ENCODE data around the gene STOM. TPM values are rescaled to one million over a fixed set of nuclear protein-coding genes. Genes with fewer than 3 reads are reported as not detected.

Gene STOM
- total RNA-seq, 2 donors from 2014 or later: 94.6 to 115 TPM

DNA sequence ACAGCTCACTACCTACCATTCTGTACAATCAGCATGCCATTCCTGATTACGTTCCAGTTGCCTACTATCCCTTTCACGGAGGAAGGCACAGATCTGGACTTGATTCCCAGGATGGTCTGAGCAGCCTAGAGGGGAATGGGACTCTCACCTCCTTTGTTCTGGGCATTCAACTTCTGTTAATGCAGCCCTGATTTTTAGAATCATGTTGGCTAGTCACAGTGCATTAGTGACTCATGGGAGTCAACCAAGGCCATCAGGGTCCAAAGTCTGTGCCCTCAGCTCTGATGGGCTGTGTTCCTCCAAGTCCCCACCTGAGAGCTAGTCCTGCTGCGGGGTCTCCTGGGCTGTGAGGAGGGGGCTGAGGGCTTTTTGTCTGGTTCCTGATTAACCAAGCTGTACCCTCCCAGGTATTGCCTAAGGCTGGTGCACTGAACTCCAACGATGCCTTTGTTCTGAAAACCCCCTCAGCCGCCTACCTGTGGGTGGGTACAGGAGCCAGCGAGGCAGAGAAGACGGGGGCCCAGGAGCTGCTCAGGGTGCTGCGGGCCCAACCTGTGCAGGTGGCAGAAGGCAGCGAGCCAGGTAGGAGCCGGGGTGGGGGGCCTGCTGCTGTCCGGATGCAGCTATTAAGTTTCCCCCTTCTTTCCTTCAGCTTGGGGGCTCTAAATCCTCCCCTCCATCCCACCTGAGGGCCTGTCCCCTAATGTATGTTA lies 43.0 kb downstream of the STOM start:
- ATAC-seq (no peak), DNase-seq (no peak)
- intact Hi-C loops (cut with DNase I, micrococcal nuclease): loop anchor here in 1 of 2 donors (10.0 kb wide), 1 partner anchor 48 kb away; the partner anchor contains the start of gene STOM

- intact Hi-C loops (cut with DNase I, micrococcal nuclease): loop anchor here in 1 of 2 donors (10.0 kb wide), 1 partner anchor 49 kb away; the partner anchor contains the start of gene STOM
- DNase-seq: peak; percentile 42 to 84
- ATAC-seq: no peak
These were observed 43.8 kb downstream of the STOM start for GRCh38 chr9:121326130-121326838.

DNA sequence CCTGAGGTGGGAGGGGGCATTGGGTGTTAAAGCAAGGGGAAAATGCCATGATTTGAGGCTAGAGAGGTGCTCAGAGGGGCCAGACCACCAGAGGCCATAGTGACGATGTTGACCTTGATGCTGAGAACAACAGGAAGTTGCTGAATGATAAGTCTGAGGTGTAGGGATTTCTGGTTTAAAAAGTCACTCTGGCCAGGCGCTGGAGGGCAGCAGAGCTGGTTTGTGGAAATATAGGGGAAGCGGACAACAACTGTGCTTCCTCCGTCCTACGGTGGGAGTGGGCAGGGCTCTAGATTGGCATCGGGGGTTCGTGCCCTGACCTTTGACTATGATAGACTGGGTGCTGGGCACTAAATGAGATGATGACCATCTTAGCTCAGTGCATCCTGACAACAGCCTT lies 44.7 kb downstream of the STOM start:
- DNase-seq: no peak
- intact Hi-C loops (cut with DNase I, micrococcal nuclease): loop anchor here in 1 of 2 donors (10.0 kb wide), 1 partner anchor 49 kb away; the partner anchor contains the start of gene STOM
- ATAC-seq: no peak

GRCh38 chr9:121324755-121325154 lies 45.3 kb downstream of the STOM start:
- intact Hi-C loops (cut with DNase I, micrococcal nuclease): loop anchor here in 1 of 2 donors (10.0 kb wide), 1 partner anchor 50 kb away; the partner anchor contains the start of gene STOM
- DNase-seq (no peak), ATAC-seq (no peak)

GRCh38 chr9:121324316-121324715 lies 45.7 kb downstream of the STOM start:
- intact Hi-C loops (cut with DNase I, micrococcal nuclease): loop anchor here in 1 of 2 donors (10.0 kb wide), 1 partner anchor 50 kb away; the partner anchor contains the start of gene STOM
- no peak for DNase-seq
- no peak for ATAC-seq

DNA sequence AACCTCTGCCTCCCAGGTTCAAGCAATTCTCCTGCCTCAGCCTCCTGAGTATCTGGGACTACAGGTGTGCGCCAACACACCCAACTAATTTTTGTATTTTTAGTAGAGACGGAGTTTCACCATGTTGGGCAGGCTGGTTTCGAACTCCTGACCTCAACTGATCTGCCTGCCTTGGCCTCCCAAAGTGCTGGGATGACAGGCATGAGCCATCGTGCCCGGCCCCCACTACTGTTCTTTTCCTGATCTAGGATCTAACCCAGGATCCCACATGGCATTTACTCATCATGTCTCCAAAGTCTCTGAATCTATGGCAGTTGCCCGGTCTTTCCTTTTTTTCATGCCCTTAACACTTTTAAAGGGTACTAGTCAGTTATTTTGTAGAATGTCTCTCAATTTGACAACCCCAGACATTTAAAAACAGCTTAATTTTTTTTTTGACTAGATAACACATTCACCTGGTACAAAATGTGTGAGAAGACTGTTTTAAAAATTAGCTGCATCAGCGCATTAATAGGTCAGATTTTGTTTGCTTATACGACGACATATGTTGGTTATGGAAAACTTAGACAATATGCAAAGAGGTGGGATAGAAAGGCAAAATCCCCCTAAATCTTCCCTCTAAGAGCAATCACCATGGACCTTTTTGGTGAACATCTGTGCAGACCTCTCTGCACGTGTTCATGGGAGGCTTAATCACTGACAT lies 46.5 kb downstream of the STOM start:
- DNase-seq (no peak), ATAC-seq (no peak)
- intact Hi-C loops (cut with DNase I, micrococcal nuclease): loop anchor here in 1 of 2 donors (10.0 kb wide), 1 partner anchor 51 kb away; the partner anchor contains the start of gene STOM

GRCh38 chr9:121322737-121323448 lies 47.2 kb downstream of the STOM start:
- intact Hi-C loops (cut with DNase I, micrococcal nuclease): loop anchor here in 1 of 2 donors (10.0 kb wide), 1 partner anchor 52 kb away; the partner anchor contains the start of gene STOM
- DNase-seq: no peak
- no peak for ATAC-seq

- DNase-seq (no peak), ATAC-seq (peak; percentile 31)
- intact Hi-C loops (cut with DNase I, micrococcal nuclease): loop anchor here in 1 of 2 donors (10.0 kb wide), 1 partner anchor 53 kb away; the partner anchor contains the start of gene STOM
These were observed 47.9 kb downstream of the STOM start for GRCh38 chr9:121322037-121322736.

DNA sequence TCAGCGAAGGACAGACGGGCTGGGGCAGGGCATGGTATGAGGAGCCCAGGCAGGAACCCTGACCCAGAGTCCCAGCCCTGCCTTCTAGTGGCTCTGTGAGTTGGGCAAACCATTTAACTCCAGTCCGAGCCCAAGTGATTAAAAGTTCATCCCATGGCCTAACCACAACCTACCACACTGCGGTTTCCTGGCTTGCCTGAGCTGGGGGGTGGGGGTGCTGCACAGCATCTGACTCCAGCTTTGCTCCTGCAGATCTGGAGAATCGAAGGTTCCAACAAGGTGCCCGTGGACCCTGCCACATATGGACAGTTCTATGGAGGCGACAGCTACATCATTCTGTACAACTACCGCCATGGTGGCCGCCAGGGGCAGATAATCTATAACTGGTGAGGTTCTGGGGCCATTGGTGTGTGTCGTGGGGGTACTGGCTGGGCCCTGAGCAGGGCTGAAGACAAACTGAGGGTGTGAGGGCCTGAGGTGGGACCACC lies 49.0 kb downstream of the STOM start:
- intact Hi-C loops (cut with DNase I, micrococcal nuclease): loop anchor here in 1 of 2 donors (10.0 kb wide), 1 partner anchor 54 kb away; the partner anchor contains the start of gene STOM
- DNase-seq: no peak

DNA sequence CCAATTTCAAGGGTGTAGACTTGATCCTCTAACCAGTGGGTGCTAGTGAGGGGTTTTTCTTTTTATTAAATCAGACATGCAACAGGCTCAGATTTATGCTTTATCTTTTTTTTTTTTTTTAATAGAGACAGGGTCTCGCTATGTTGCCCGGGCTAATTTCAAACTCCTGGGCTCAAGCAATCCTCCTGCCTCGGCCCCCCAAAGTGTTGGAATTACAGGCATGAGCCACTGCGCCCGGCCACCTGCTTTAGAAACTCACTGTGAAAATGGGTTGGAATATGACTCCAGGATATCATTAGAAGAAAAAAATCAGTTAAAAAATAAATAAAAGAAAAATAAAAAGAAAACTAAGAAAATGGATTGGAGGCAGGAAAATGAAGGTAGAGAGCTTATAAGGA lies 50.7 kb downstream of the STOM start:
- DNase-seq (no peak), ATAC-seq (no peak)
- intact Hi-C loops (cut with DNase I, micrococcal nuclease): loop anchor here in 1 of 2 donors (5.0 kb wide), 3 partner anchors 58 to 107 kb away; no protein-coding TSS in a partner anchor

More for the DNA sequence above, 49.0 kb downstream of the STOM start:
- ATAC-seq: no peak

DNA sequence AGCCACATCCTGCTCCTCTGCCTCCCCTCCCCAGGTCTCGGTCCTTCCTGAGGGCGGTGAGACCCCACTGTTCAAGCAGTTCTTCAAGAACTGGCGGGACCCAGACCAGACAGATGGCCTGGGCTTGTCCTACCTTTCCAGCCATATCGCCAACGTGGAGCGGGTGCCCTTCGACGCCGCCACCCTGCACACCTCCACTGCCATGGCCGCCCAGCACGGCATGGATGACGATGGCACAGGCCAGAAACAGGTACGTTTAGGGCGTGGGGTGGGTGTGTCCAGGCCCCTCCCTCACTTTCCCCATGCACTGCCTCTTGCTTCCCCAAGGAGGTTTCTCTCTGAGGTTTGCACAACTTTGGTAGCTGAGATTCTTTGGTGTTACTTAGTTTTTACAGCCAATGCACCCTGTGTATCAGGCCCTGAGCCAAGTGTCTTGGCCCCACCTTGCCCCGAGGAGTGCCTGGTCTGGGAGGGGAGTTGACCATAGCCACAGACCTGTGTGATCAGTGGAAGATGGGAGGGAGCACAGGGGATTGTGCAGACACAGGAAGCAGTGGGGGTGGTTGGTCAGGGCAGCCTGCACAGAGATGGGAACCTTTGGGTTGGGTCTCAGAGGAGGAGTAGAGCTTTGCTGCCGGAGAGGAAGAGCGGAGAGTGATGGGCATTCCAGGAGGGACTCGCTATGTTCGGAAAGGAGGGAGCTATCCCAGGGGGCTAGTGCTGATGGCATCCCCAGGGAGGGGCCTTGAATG lies 51.2 kb downstream of the STOM start:
- ATAC-seq (no peak), DNase-seq (no peak)
- intact Hi-C loops (cut with DNase I, micrococcal nuclease): loop anchor here in 1 of 2 donors (5.0 kb wide), 3 partner anchors 58 to 107 kb away; no protein-coding TSS in a partner anchor

GRCh38 chr9:121317737-121318630 lies 52.1 kb downstream of the STOM start:
- peak; percentile 30 for ATAC-seq
- intact Hi-C loops (cut with DNase I, micrococcal nuclease): loop anchor here in 1 of 2 donors (5.0 kb wide), 3 partner anchors 59 to 106 kb away; no protein-coding TSS in a partner anchor
- peak in 1 of 2 donors; percentile 25 for DNase-seq

GRCh38 chr9:121316852-121317373 lies 53.1 kb downstream of the STOM start:
- no peak for ATAC-seq
- peak in 1 of 2 donors; percentile 19 for DNase-seq
- intact Hi-C loops (cut with DNase I, micrococcal nuclease): loop anchor here in 1 of 2 donors (5.0 kb wide), 3 partner anchors 60 to 105 kb away; no protein-coding TSS in a partner anchor

DNA sequence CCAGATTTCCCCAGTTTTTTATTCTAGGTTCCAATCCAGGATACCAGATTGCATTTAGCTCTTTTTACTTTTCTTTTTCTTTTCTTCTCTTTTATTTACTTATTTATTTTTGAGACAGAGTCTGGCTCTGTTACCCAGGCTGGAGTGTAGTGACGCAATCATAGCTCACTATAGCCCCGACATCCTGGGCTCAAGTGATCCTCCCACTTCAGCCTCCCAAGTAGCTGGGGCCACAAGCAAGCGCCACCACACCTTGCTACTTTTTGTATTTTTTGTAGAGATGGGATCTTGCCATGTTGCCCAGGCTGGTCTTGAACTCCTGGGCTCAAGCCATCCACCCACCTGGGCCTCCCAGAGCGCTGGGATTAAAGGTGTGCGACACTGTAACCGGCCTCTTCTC lies 53.7 kb downstream of the STOM start:
- ATAC-seq: no peak
- no peak for DNase-seq
- intact Hi-C loops (cut with DNase I, micrococcal nuclease): loop anchor here in 1 of 2 donors (5.0 kb wide), 3 partner anchors 61 to 104 kb away; no protein-coding TSS in a partner anchor

- no peak for ATAC-seq
- no peak for DNase-seq
- intact Hi-C loops (cut with DNase I, micrococcal nuclease): no loop called here
These were observed 56.4 kb downstream of the STOM start for GRCh38 chr9:121313458-121314152.

Data from left colon (tissue), 2 donors.